T-helper 1 cell treated with Interleukin-12 subunit alpha and Interleukin-12 subunit beta and Interleukin-4 antibody, amounts not matched to agents 30 ng/mL and 1 ng/mL, for 36 hours (primary cell): ENCODE results near the gene TRIM51G. TPM values are rescaled to one million over a fixed set of nuclear protein-coding genes. Genes with fewer than 3 reads are reported as not detected.
"Not testable (repeated sequence)": the region's sequence is repeated elsewhere in the genome, so short reads cannot be mapped to it uniquely, and the experiment has no call there.

Source experiments
- intact Hi-C: fragments of 100-400 bp; cut with micrococcal nuclease; formaldehyde crosslinking; loops from one replicate; pipeline ENCODE4 v1.15.1; 2024
- total RNA-seq: library from RNA; stranded (reverse); gene quantifications from 2 replicates; pipeline ENCODE4 v1.2.3, GENCODE V29; 2022

The TRIM51G gene
- total RNA-seq, result not detected in 2 replicates

GRCh38 chr11:48983785-48984184 is at the start of gene TRIM51G:
TSS of gene TRIM51G (minus strand) at chr11:48983885. CDS start at chr11:48981695, 2,190 bp downstream.
- intact Hi-C loops, result not testable (repeated sequence)

GRCh38 chr11:49028523-49028922 is 44.8 kb upstream of the TRIM51G start, which contains the start of gene TRIM49B:
TSS of gene TRIM49B (plus strand) at chr11:49028823. CDS start at chr11:49031600, 2,777 bp downstream.
- intact Hi-C loops, result not testable (repeated sequence)

GRCh38 chr11:48968592-48968991 is 15.1 kb downstream of the TRIM51G start:
- intact Hi-C loops, result not testable (repeated sequence)

GRCh38 chr11:48955315-48956049 is 28.2 kb downstream of the TRIM51G start:
- intact Hi-C loops, result not testable (repeated sequence)

- intact Hi-C loops, result not testable (repeated sequence)
These were observed 37.9 kb downstream of the TRIM51G start for GRCh38 chr11:48945796-48946195.

Other genes with a start within 250 kb of the TRIM51G start
- not detected in 2 replicates for gene TRIM49B, start 44.9 kb upstream of the TRIM51G start, total RNA-seq
- not detected in 2 replicates for gene TRIM64C, start 75.2 kb upstream of the TRIM51G start, total RNA-seq
- gene FOLH1, start 224.7 kb upstream of the TRIM51G start, total RNA-seq, result not detected in 2 replicates